ENCODE measurements around the gene SSTR4.

The SSTR4 gene

GRCh38 chr20:23046431-23046830 is 11.3 kb downstream of the SSTR4 start:
- DNase-seq, result no peak

DNA sequence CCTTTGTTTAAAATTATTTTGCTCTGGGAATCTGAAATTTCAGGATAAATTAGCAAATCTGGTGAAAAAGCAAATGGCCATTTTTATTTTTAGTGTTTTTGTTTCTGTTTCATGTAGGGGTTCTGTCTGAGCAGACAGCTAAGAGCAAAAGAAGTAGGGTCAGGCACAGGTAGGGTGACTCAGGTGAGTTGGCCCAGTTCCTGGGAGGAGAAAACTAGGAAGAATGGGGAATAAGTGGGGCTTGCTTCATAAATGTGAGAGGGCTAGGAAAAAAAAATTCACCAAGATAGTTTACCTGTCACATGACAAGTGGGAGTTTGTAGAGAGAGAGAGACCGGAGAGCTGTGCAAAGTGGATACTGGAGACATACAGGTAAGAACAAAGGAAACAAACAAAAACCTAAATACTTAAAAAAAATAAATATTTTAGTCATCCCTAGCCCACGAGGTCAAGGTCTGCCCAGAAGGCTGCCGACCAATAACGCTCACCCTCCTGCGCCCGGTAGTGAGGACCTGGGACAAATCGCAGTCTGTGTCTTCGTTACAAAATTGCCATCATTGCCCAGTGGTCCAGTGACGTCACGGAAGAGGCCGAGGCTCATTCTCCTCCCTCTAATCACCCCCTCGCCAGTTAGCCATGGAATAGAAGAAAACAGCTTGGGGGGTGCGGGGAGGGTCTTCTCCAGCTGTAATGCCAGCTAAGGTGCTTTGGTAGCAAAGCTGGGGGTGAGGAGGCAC is 12.1 kb downstream of the SSTR4 start:
- no peak for DNase-seq

GRCh38 chr20:23047738-23048214 is 12.7 kb downstream of the SSTR4 start:
- peak; percentile 31 for DNase-seq

DNA sequence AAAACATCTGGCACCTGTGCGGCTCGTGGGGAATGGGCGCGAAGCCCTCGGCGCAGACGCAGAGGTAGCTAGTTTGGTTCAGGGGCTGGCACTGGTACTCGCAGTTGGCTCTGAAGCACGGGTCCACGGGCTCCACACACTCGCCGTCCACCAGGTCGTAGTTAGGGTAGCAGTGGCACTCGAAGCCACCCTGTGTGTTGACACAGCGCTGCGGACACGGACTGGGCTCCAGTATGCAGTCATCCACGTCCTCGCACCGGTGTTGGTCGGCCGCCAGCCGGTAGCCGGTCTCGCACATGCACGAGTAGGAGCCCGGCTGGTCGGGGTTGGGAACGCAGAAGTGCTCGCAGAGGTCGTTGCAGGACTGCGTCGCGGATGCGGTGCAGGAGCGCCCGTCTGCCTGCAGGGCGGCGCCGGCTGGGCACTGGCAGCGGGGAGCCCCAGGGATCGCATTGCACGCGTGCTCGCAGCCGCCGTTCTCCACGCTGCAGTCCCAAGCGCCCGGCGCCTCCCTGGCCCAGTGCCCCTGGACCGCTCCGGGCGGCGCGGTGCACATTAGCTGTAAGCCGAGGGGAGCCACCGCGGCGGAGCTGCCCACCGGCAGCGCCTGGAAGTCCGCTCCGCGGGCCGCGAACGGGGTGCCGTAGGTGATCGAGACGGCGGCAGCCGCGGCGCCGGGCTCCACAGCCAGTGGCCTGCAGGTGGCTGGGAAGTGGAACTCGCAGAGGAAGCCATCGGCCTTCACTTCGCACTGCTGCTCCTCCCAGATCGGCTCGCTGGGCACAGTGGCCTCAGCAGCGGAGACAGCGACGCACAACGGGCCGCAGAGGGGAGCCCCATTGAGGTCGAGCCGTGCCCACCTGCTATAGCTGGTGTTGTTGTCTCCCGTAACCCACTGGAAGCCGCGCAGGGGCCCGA is 13.4 kb downstream of the SSTR4 start:
- peak; percentile 45 for DNase-seq

- peak; percentile 26 for DNase-seq
These were observed 14.3 kb downstream of the SSTR4 start, which contains the start of gene THBD for GRCh38 chr20:23049201-23050075. THBD (minus strand) TSS chr20:23049672; CDS start chr20:23049504, 168 bp downstream.

GRCh38 chr20:23050076-23050838 is 15.1 kb downstream of the SSTR4 start:
- no peak for DNase-seq

GRCh38 chr20:23050847-23051627 is 15.9 kb downstream of the SSTR4 start:
- DNase-seq, result peak; percentile 69

- no peak for DNase-seq
These were observed 17.8 kb downstream of the SSTR4 start for GRCh38 chr20:23052904-23053303.

- no peak for DNase-seq
These were observed 23.1 kb downstream of the SSTR4 start for GRCh38 chr20:23058240-23058639.

GRCh38 chr20:23059001-23059400 is 23.9 kb downstream of the SSTR4 start:
- no peak for DNase-seq

- no peak for DNase-seq
These were observed 24.7 kb downstream of the SSTR4 start for GRCh38 chr20:23059846-23060245.

DNA sequence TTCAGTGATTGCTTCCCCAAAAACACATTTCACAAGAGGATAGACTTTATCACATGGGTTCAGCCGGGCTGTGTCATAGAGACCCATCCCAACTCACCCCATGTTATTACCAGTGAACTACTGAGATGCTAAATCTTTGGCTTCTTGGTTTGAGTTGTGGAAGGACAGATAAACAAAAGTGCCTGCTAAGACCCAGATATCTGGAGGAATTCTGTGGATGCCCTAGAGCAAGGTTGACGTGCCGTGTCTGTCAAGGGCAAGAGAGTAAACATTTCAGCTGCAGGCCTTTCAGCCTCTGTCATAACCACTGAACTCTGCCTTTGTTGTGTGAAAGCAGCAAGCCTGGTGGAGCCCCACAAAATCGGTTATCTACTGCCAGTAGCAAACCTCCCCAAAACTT is 25.5 kb downstream of the SSTR4 start:
- no peak for DNase-seq

DNA sequence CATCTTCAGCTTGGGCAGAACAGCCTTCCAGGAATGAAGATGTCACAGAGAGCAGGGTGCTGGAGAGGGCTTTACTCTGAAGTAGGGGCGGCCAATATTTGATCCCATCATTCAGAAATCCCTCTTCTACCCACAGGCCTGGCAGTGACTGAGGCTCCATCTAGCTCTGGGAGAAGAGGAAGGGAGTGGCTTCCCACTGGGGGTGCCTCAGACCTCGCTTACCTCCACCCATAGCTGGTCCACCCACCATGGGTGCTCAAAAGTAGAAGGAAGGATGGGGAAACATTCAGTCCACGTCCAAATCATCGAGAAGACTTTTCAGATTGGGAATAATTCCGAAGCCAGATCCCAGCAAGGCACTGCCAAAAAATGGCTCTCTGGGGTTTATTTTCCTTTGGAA is 26.1 kb downstream of the SSTR4 start:
- no peak for DNase-seq

DNA sequence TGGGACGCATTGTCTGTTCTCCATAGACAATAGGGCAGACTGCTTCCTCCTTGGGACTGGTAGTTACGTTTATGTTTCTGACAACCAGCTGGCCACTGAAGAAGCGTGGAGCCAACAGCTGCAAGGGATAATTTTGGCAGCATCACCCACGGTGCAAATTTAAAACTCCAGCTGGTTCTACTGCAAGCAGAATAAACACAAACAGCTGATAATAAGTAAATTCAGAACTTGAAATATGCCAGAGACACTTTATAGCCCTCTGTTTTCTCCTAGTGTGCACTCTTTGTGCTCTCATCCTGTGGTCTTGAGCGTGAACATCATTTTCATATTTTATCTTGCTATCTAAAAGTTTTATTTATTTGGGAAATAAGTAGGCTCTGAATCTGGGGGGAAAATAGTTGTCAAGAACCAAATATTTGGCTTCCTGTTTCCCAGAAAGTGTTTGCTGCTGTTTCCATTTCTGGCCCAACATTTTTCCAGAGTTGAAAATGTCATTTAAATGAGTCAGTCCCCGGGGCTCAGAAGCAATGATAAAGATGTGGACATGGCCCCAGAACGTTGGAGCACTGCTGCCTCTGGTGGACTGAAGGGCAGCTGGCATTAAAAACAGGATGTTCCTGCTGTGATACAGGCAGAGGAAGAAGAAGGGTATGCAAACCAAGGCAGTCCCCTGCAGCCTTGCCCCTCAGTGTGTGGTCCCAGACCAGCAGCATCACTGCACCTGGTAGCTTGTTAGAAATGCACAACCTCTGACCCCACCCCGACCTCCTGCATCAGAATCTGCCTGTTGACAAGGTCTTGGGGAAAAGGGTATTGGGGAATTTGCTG is 26.8 kb downstream of the SSTR4 start:
- no peak for DNase-seq

- no peak for DNase-seq
These were observed 27.5 kb downstream of the SSTR4 start for GRCh38 chr20:23062632-23063031.

GRCh38 chr20:23063168-23063567 is 28.1 kb downstream of the SSTR4 start:
- DNase-seq, result no peak

GRCh38 chr20:23063581-23063980 is 28.5 kb downstream of the SSTR4 start:
- DNase-seq, result no peak

DNA sequence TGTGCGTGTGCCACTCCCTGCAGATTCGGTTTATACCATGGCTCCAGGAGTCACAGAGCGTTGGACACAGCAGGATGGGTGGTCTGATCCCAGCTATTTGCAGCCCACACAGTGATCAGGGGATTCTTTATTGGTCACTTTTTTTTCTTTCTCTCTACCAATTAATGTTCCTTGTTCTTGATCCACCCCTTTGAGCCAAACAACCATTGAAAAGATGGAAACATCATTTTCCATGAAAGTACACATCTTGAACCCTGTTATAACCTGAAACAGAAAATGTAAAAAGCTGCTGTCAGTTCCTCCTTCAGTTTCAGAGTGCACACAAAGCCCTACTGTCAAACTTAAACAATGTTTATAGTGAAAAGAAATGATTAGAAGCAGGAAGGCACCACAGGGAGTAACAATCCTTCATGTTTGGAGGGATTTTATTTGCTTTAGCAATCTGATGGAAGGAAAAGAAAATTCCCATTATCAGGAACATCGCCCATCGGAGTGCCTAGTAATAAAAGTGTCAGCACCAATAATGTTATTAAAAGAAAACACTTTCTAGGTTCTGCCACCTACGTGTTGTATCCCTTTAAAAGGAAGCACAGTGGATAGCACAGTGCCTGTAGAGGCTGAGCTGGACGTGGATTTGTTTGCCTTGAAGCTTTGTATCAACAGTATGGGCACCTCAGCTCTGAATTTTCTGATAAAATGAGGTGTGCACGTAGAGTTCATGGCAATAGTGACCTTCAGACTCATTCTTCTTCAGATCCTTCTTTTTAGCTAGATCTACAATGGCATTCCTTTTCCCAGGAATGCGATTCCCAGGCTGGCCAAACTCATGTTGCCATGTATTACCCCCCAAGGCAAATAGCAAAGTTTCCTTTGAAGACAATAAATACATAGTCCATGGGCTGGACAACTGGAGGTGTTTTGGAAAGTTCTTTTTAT is 30.4 kb downstream of the SSTR4 start:
- DNase-seq, result no peak

GRCh38 chr20:23066772-23067171 is 31.7 kb downstream of the SSTR4 start:
- no peak for DNase-seq
